ENCODE data around the gene ZG16B.

ZG16B gene

GRCh38 chr16:2806286-2806685 is 23.8 kb upstream of the ZG16B start:
- no peak for DNase-seq (ENCODE audit: low read depth)

GRCh38 chr16:2808181-2808580 is 21.9 kb upstream of the ZG16B start:
- DNase-seq (ENCODE audit: low read depth), result no peak

GRCh38 chr16:2809149-2809760 is 20.8 kb upstream of the ZG16B start:
- DNase-seq (ENCODE audit: low read depth), result no peak

GRCh38 chr16:2810651-2811050 is 19.5 kb upstream of the ZG16B start:
- DNase-seq (ENCODE audit: low read depth), result no peak

GRCh38 chr16:2811703-2812471 is 18.2 kb upstream of the ZG16B start:
- no peak for DNase-seq (ENCODE audit: low read depth)

GRCh38 chr16:2813771-2814221 is 16.3 kb upstream of the ZG16B start:
- DNase-seq (ENCODE audit: low read depth), result no peak

- DNase-seq (ENCODE audit: low read depth), result no peak
These were observed 15.4 kb upstream of the ZG16B start for GRCh38 chr16:2814551-2815298.

- DNase-seq (ENCODE audit: low read depth), result no peak
These were observed 14.8 kb upstream of the ZG16B start for GRCh38 chr16:2815299-2815771.

- DNase-seq (ENCODE audit: low read depth), result peak; percentile 16
These were observed 13.3 kb upstream of the ZG16B start, which contains the start of gene PRSS21 for GRCh38 chr16:2816751-2817339. Gene PRSS21, plus strand, starts transcription at chr16:2817237. Its CDS starts 32 bp downstream, at chr16:2817269.

- no peak for DNase-seq (ENCODE audit: low read depth)
These were observed 12.5 kb upstream of the ZG16B start for GRCh38 chr16:2817340-2818271.

- DNase-seq (ENCODE audit: low read depth), result no peak
These were observed 11.7 kb upstream of the ZG16B start for GRCh38 chr16:2818272-2818876.

GRCh38 chr16:2819179-2819938 is 10.7 kb upstream of the ZG16B start:
- no peak for DNase-seq (ENCODE audit: low read depth)

- no peak for DNase-seq (ENCODE audit: low read depth)
These were observed 9.9 kb upstream of the ZG16B start for GRCh38 chr16:2819939-2820835.

- DNase-seq (ENCODE audit: low read depth), result no peak
These were observed 9.1 kb upstream of the ZG16B start for GRCh38 chr16:2820836-2821486.

GRCh38 chr16:2821487-2822157 is 8.5 kb upstream of the ZG16B start:
- DNase-seq (ENCODE audit: low read depth), result no peak

- DNase-seq (ENCODE audit: low read depth), result no peak
These were observed 8.0 kb upstream of the ZG16B start for GRCh38 chr16:2822158-2822495.

- no peak for DNase-seq (ENCODE audit: low read depth)
These were observed 7.6 kb upstream of the ZG16B start for GRCh38 chr16:2822496-2822895.

GRCh38 chr16:2824626-2825025 is 5.5 kb upstream of the ZG16B start:
- DNase-seq (ENCODE audit: low read depth), result no peak
